Ammon's horn (tissue), 1 donor: ENCODE measurements around the gene HBQ1.
"Not testable (repeated sequence)": the region's sequence is repeated elsewhere in the genome, so short reads cannot be mapped to it uniquely, and the experiment has no call there.

ENCODE experiments used
- DNase-seq: peaks from one replicate; pipeline ENCODE4 v3.0.0-alpha.2; 2016; ENCODE audit warnings: low spot score

Gene HBQ1

GRCh38 chr16:211631-212180 is 31.4 kb downstream of the HBQ1 start:
- DNase-seq, result not testable (repeated sequence)

DNA sequence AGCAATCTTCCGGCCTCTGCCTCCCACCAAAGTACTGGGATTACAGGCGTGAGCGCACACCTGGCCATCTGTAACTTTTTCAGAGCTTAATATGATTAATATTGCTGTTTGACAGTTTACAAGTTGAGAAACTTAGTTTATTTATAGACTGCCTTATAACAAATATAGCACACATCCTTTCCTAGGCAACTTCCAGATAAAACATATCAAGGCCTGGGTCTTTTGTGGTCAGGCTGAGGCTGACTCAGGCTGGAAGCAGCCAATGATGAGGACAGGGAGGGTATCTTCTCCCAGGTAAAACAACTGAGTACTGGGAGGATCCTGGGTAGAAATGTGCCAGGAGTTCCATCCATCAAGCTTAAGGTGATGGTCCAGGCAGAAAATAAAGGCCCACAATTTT is 32.7 kb downstream of the HBQ1 start:
- DNase-seq, result no peak

DNA sequence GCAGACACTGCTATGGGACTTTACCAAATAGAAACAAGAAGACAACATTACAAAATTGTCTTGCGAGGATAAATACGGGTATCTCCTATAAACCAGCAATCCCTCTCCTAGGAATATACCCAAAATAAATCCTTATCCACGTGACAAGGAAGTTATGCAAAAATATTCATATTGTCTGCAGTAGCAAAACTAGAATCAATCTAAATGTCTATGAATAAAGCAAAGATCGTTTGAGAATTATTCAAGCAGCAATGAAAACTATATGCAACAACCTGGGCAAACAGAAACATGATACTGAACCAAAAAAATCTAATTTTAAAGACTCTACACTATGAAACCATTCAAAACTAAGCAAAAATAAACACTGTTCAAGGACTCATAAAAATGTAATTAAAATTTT is 39.8 kb downstream of the HBQ1 start:
- no peak for DNase-seq

- DNase-seq, result no peak
Observed at GRCh38 chr16:228151-228851, 48.0 kb downstream of the HBQ1 start.

DNA sequence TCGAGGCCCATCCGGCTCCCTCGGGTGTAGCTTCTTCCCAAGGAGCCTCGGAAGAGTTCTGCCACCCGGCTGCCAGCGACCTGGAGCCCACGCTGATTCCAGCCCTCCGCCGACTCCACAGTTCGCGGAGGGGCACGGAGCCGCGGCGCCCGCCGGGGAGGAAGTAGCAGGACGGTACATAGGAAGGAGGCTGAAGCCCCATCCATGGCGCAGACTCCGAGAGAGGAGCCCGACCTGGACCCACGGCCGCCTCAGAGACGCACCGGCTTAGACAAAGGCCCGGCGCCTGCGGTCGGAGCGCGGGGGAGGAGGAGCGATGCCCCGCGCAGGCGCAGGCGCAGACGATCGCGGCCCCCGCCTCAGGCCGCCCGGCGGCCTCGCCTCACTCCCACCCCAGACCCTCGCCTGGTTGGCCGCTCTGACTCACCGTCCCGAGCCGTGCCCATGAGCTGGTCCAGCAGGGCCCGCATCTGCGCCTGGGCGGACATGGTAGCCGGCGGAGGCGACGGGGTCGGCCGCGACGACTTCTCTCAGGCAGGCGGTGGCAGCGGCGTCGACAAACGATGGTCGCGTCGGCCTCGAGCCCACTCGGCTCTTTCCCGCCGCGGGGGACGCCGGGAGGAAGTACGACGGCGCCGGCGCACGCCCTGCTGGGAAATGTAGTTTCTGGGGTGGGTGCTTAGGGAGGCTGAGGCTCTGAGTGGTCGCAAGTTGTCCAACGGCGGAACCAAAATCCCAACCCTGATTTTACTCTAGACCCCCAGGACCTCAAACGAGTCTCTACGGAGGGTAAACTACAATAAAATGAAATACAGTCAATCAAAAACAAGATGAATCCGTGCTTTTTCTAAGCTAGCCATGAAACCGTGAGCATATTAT is 48.8 kb downstream of the HBQ1 start, which contains the start of gene LUC7L:
LUC7L (minus strand) TSS at position 598 of the 879 bp plus-strand sequence; CDS start at position 488, 110 bp downstream.
- peak; percentile 93 for DNase-seq

- DNase-seq, result no peak
Observed at GRCh38 chr16:229731-230281, 49.5 kb downstream of the HBQ1 start.

DNA sequence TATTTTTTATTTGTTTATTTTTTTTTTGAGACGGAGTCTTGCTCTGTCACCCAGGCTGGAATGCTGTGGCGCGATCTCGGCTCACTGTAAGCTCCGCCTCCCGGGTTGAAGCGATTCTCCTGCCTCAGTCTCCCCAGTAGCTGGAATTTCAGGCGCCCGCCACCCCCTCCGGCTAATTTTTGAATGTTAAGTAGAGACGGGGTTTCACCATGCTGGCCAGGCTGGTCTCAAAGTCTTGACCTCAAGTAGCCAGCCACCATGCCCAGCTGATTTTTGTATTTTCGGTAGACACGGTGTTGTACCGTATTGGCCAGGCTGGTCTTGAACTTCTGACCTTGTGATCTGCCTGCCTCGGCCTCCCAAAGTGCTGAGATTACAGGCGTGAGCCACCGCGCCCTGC is 50.1 kb downstream of the HBQ1 start:
- not testable (repeated sequence) for DNase-seq
